Prostate gland (tissue), 2 donors: ENCODE data around the gene KXD1.

Experiments
- POLR2A ChIP-seq: fragments of 450-650 bp; IDR thresholded peaks from one replicate; pipeline ENCODE4 v1.6.1; 2016; ENCODE audit warnings: antibody characterized with exemption, mild to moderate bottlenecking
- POLR2AphosphoS5 ChIP-seq: sonication (generic); formaldehyde crosslinking; IDR thresholded peaks from one replicate; pipeline ENCODE4 v1.6.1; 2017; ENCODE audit warnings: antibody characterized with exemption
- TF ChIP-seq, protein P1 (sequence below), 4 experiments: fragments of 200-600 bp in 2 of 4; fragments of 450-650 bp in 2 of 4; sonication (generic) in 2 of 4; IDR thresholded peaks; 1 replicate in 3 of 4; 2 replicates in 1 of 4; pipeline ENCODE4 v1.5.1; 2016 to 2019; ENCODE audit warnings: antibody characterized with exemption in 4 of 4, mild to moderate bottlenecking in 2 of 4, moderate library complexity in 2 of 4

DNA sequence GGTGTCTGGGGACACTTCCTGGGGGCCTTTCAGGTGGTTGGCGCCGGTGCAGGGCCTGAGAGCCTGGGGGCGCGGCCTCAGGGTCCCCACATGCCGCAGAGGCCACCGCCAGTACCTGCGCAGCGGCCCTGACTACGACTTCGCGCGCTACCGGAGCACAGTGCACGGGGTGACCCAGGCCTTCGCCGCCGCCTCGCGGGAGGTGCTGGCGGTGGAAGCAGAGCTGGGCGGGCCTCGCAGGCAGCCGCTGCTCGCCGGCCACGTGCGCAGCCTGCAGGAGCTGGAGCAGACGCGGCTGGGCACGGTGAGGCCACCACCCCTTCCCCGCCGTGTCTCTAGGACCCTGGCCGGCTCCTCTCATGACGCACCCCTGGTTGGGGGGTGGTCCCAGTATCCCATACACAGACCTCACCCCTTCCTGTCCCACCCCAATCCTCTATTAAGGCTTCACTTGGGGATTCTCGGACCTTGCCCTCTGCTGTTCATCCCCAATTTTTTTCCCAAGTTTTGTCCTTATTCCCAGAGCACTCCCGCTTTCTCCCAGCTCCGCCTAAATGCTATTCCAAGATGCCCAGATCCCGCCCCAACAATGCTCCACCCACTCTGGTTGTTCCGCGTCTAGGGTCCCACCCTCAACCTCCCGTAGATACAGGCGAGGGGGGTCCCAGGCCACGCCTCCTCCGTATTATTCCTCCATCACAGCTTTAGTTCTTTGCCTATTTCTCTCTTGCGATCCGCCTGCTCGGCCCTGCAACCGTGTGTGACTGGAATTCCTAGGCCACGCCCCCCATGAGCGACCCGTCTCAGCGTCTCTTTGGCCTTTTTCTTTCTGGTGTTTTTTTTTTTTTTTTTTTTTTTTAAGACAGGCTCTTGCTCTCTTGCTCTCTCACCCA is 32.0 kb downstream of the KXD1 start:
- TF ChIP-seq, protein P1, sequence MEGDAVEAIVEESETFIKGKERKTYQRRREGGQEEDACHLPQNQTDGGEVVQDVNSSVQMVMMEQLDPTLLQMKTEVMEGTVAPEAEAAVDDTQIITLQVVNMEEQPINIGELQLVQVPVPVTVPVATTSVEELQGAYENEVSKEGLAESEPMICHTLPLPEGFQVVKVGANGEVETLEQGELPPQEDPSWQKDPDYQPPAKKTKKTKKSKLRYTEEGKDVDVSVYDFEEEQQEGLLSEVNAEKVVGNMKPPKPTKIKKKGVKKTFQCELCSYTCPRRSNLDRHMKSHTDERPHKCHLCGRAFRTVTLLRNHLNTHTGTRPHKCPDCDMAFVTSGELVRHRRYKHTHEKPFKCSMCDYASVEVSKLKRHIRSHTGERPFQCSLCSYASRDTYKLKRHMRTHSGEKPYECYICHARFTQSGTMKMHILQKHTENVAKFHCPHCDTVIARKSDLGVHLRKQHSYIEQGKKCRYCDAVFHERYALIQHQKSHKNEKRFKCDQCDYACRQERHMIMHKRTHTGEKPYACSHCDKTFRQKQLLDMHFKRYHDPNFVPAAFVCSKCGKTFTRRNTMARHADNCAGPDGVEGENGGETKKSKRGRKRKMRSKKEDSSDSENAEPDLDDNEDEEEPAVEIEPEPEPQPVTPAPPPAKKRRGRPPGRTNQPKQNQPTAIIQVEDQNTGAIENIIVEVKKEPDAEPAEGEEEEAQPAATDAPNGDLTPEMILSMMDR (IDR thresholded peaks at IDR 0.05): peak in 2 of 4 experiments; percentile 45 to 48
- TF ChIP-seq POLR2AphosphoS5: no peak
- TF ChIP-seq POLR2A: no peak
